Subcutaneous abdominal adipose tissue (tissue), 5 donors: ENCODE results near the gene TMTC1.
A peak's percentile ranks its signal among the peaks of the same experiment; 100 is the strongest.

ENCODE experiments used
- H3K27ac ChIP-seq: one replicate; pipeline ENCODE4 v1.7.0; 2013; ENCODE audit warnings: low read depth, mild to moderate bottlenecking, inconsistent platforms, low read length, moderate library complexity
- H3K27me3 ChIP-seq, 5 donors: one replicate each; pipeline ENCODE4 v1.7.0; 2013; ENCODE audit warnings: low read length in 5 of 5, inconsistent platforms in 1 of 5; ENCODE audit not compliant: control insufficient read depth in 5 of 5, insufficient read depth in 4 of 5
- H3K36me3 ChIP-seq, 5 donors: one replicate each; pipeline ENCODE4 v1.7.0; 2013; ENCODE audit warnings: low read length in 5 of 5; ENCODE audit not compliant: control insufficient read depth in 5 of 5, insufficient read depth in 5 of 5
- H3K4me1 ChIP-seq, 5 donors: one replicate each; pipeline ENCODE4 v1.7.0; 2013; ENCODE audit warnings: low read length in 5 of 5, mild to moderate bottlenecking in 3 of 5, moderate library complexity in 1 of 5; ENCODE audit not compliant: control insufficient read depth in 5 of 5, insufficient read depth in 5 of 5
- H3K4me3 ChIP-seq, 5 donors: one replicate each; pipeline ENCODE4 v1.7.0; 2013; ENCODE audit warnings: low read length in 5 of 5, low read depth in 1 of 5
- H3K9ac ChIP-seq, 5 donors: one replicate each; pipeline ENCODE4 v1.7.0; 2013; ENCODE audit warnings: low read length in 5 of 5, mild to moderate bottlenecking in 4 of 5, moderate library complexity in 3 of 5
- H3K9me3 ChIP-seq, 5 donors: one replicate each; pipeline ENCODE4 v1.7.0; 2013; ENCODE audit warnings: low read length in 5 of 5; ENCODE audit not compliant: control insufficient read depth in 5 of 5
- donor health status: healthy.
- donor health status: healthy.
- donor health status: healthy.
- donor health status: healthy.
- donor health status: healthy.

TMTC1 gene

GRCh38 chr12:29547151-29547632 is 236.6 kb downstream of the TMTC1 start:
- no peak overlapping the region for H3K9ac ChIP-seq
- H3K27me3 ChIP-seq, result no peaks in the 10 kb centered on the region
- no peak overlapping the region for H3K27ac ChIP-seq
- H3K4me1 ChIP-seq, result peaks cover 0 to 23% (median 13%) of the 10 kb centered on the region in 5 donors
- no peaks in the 10 kb centered on the region for H3K36me3 ChIP-seq
- no peak overlapping the region for H3K4me3 ChIP-seq
- H3K9me3 ChIP-seq, result no peaks in the 10 kb centered on the region

- Histone ChIP-seq H3K27ac (no peak overlapping the region), H3K4me1 (peaks cover 0 to 23% (median 13%) of the 10 kb centered on the region in 5 donors), H3K4me3 (no peak overlapping the region), H3K9ac (no peak overlapping the region), H3K27me3 (no peaks in the 10 kb centered on the region), H3K36me3 (no peaks in the 10 kb centered on the region), H3K9me3 (no peaks in the 10 kb centered on the region)
Observed at GRCh38 chr12:29546000-29546399, 237.7 kb downstream of the TMTC1 start.

GRCh38 chr12:29545102-29545467 is 238.7 kb downstream of the TMTC1 start:
- Histone ChIP-seq H3K27me3 (no peaks in the 10 kb centered on the region), H3K4me3 (no peak overlapping the region), H3K27ac (no peak overlapping the region), H3K4me1 (peaks cover 0 to 23% (median 13%) of the 10 kb centered on the region in 5 donors), H3K9me3 (no peaks in the 10 kb centered on the region), H3K9ac (no peak overlapping the region), H3K36me3 (no peaks in the 10 kb centered on the region)

- H3K4me1 ChIP-seq, result peaks cover 0 to 23% (median 13%) of the 10 kb centered on the region in 5 donors
- no peaks in the 10 kb centered on the region for H3K36me3 ChIP-seq
- H3K9ac ChIP-seq, result no peak overlapping the region
- H3K27me3 ChIP-seq, result no peaks in the 10 kb centered on the region
- H3K4me3 ChIP-seq, result no peak overlapping the region
- H3K9me3 ChIP-seq, result no peaks in the 10 kb centered on the region
- no peak overlapping the region for H3K27ac ChIP-seq
Observed at GRCh38 chr12:29544428-29545101, 239.2 kb downstream of the TMTC1 start.

GRCh38 chr12:29543036-29543435 is 240.7 kb downstream of the TMTC1 start:
- Histone ChIP-seq H3K9ac (peak overlapping the region in 2 of 5 donors; percentile 43 to 61), H3K27ac (no peak overlapping the region), H3K4me3 (peak overlapping the region in 4 of 5 donors; percentile 17 to 40 (median 28)), H3K4me1 (peaks cover 0 to 21% (median 13%) of the 10 kb centered on the region in 5 donors), H3K36me3 (no peaks in the 10 kb centered on the region), H3K27me3 (no peaks in the 10 kb centered on the region), H3K9me3 (no peaks in the 10 kb centered on the region)

- Histone ChIP-seq H3K4me3 (no peak overlapping the region), H3K27ac (no peak overlapping the region), H3K9me3 (no peaks in the 10 kb centered on the region), H3K4me1 (peaks cover 0 to 6% (median 0%) of the 10 kb centered on the region in 5 donors), H3K27me3 (no peaks in the 10 kb centered on the region), H3K9ac (no peak overlapping the region), H3K36me3 (peaks cover 0 to 4% (median 0%) of the 10 kb centered on the region in 5 donors)
Observed at GRCh38 chr12:29537298-29537697, 246.4 kb downstream of the TMTC1 start.

GRCh38 chr12:29534935-29535334 is 248.8 kb downstream of the TMTC1 start:
- peaks cover 0 to 4% (median 2%) of the 10 kb centered on the region in 5 donors for H3K36me3 ChIP-seq
- peaks cover 0 to 5% (median 0%) of the 10 kb centered on the region in 5 donors for H3K4me1 ChIP-seq
- no peaks in the 10 kb centered on the region for H3K9me3 ChIP-seq
- no peak overlapping the region for H3K27ac ChIP-seq
- H3K9ac ChIP-seq, result no peak overlapping the region
- no peak overlapping the region for H3K4me3 ChIP-seq
- no peaks in the 10 kb centered on the region for H3K27me3 ChIP-seq

- Histone ChIP-seq H3K9me3 (no peaks in the 10 kb centered on the region), H3K27ac (no peak overlapping the region), H3K4me1 (peaks cover 0 to 5% (median 0%) of the 10 kb centered on the region in 5 donors), H3K4me3 (no peak overlapping the region), H3K36me3 (peaks cover 0 to 4% (median 2%) of the 10 kb centered on the region in 5 donors), H3K27me3 (no peaks in the 10 kb centered on the region), H3K9ac (no peak overlapping the region)
Observed at GRCh38 chr12:29533815-29534489, 249.8 kb downstream of the TMTC1 start.

GRCh38 chr12:29531471-29531870 is 252.3 kb downstream of the TMTC1 start:
- Histone ChIP-seq H3K27ac (no peak overlapping the region), H3K27me3 (no peaks in the 10 kb centered on the region), H3K4me1 (peaks cover 0 to 12% (median 0%) of the 10 kb centered on the region in 5 donors), H3K9ac (no peak overlapping the region), H3K4me3 (no peak overlapping the region), H3K36me3 (peaks cover 0 to 6% (median 3%) of the 10 kb centered on the region in 5 donors), H3K9me3 (no peaks in the 10 kb centered on the region)

GRCh38 chr12:29530436-29530835 is 253.3 kb downstream of the TMTC1 start:
- no peak overlapping the region for H3K9ac ChIP-seq
- no peak overlapping the region for H3K27ac ChIP-seq
- no peaks in the 10 kb centered on the region for H3K9me3 ChIP-seq
- H3K27me3 ChIP-seq, result no peaks in the 10 kb centered on the region
- no peak overlapping the region for H3K4me3 ChIP-seq
- H3K4me1 ChIP-seq, result peaks cover 0 to 12% (median 0%) of the 10 kb centered on the region in 5 donors
- H3K36me3 ChIP-seq, result peaks cover 0 to 6% (median 3%) of the 10 kb centered on the region in 5 donors
